ENCODE results near the gene ZKSCAN1.

Gene ZKSCAN1

GRCh38 chr7:100040575-100040974 lies 25.2 kb downstream of the ZKSCAN1 start:
- DNase-seq = no peak

GRCh38 chr7:100044718-100045117 lies 29.3 kb downstream of the ZKSCAN1 start:
- DNase-seq = no peak

GRCh38 chr7:100048680-100049079 lies 33.3 kb downstream of the ZKSCAN1 start:
- no peak for DNase-seq

GRCh38 chr7:100049441-100050291 lies 34.3 kb downstream of the ZKSCAN1 start, which contains the start of gene ZSCAN21:
Gene ZSCAN21 (plus strand): TSS chr7:100049774. CDS start chr7:100057007, 7,233 bp downstream.
- peak; percentile 93 for DNase-seq

GRCh38 chr7:100051611-100052010 lies 36.2 kb downstream of the ZKSCAN1 start:
- DNase-seq = no peak

GRCh38 chr7:100053215-100053614 lies 37.8 kb downstream of the ZKSCAN1 start:
- DNase-seq = peak; percentile 75

GRCh38 chr7:100057006-100057405 lies 41.6 kb downstream of the ZKSCAN1 start:
- DNase-seq = no peak

- DNase-seq = no peak
These were observed 43.9 kb downstream of the ZKSCAN1 start for GRCh38 chr7:100059251-100059739.

GRCh38 chr7:100061518-100062193 lies 46.3 kb downstream of the ZKSCAN1 start:
- no peak for DNase-seq

- no peak for DNase-seq
These were observed 48.0 kb downstream of the ZKSCAN1 start for GRCh38 chr7:100063376-100063775.

GRCh38 chr7:100064162-100064561 lies 48.8 kb downstream of the ZKSCAN1 start:
- DNase-seq = no peak

- no peak for DNase-seq
These were observed 50.2 kb downstream of the ZKSCAN1 start for GRCh38 chr7:100065452-100066186.

GRCh38 chr7:100066953-100067352 lies 51.6 kb downstream of the ZKSCAN1 start:
- DNase-seq = no peak

- no peak for DNase-seq
These were observed 54.6 kb downstream of the ZKSCAN1 start for GRCh38 chr7:100069991-100070390.

GRCh38 chr7:100071018-100071723 lies 55.8 kb downstream of the ZKSCAN1 start:
- DNase-seq = no peak

- DNase-seq = no peak
These were observed 57.1 kb downstream of the ZKSCAN1 start for GRCh38 chr7:100072462-100072861.

- no peak for DNase-seq
These were observed 59.4 kb downstream of the ZKSCAN1 start for GRCh38 chr7:100074841-100075240.

- DNase-seq = no peak
These were observed 60.0 kb downstream of the ZKSCAN1 start for GRCh38 chr7:100075418-100075817.

- DNase-seq = no peak
These were observed 61.8 kb downstream of the ZKSCAN1 start for GRCh38 chr7:100077205-100077604.

GRCh38 chr7:100079024-100079560 lies 63.7 kb downstream of the ZKSCAN1 start:
- no peak for DNase-seq

GRCh38 chr7:100080907-100081534 lies 65.6 kb downstream of the ZKSCAN1 start:
- DNase-seq = no peak
